HG03342 (cell line): ENCODE data around the gene KCNJ1.

Experiments used
- ATAC-seq: cut with Tn5 transposase; IDR thresholded peaks from one replicate; pipeline ENCODE4 v1.9.1; 2021; ENCODE audit warnings: mild to moderate bottlenecking, moderate library complexity; ENCODE audit not compliant: unreplicated experiment

The KCNJ1 gene

GRCh38 chr11:128854841-128855240 lies 12.3 kb downstream of the KCNJ1 start:
- no peak for ATAC-seq

GRCh38 chr11:128853559-128853958 lies 13.5 kb downstream of the KCNJ1 start:
- ATAC-seq, result no peak

GRCh38 chr11:128852327-128853023 lies 14.6 kb downstream of the KCNJ1 start:
- no peak for ATAC-seq

GRCh38 chr11:128848815-128849455 lies 18.2 kb downstream of the KCNJ1 start:
- ATAC-seq, result peak; percentile 88

GRCh38 chr11:128846985-128847384 lies 20.1 kb downstream of the KCNJ1 start:
- ATAC-seq, result no peak

- ATAC-seq, result no peak
These were observed 21.7 kb downstream of the KCNJ1 start for GRCh38 chr11:128845334-128845780.

GRCh38 chr11:128843198-128843785 lies 23.8 kb downstream of the KCNJ1 start:
- ATAC-seq, result no peak

- peak; percentile 58 for ATAC-seq
These were observed 25.5 kb downstream of the KCNJ1 start for GRCh38 chr11:128841461-128842072.

- ATAC-seq, result no peak
These were observed 26.3 kb downstream of the KCNJ1 start for GRCh38 chr11:128840783-128841182.

- ATAC-seq, result no peak
These were observed 27.0 kb downstream of the KCNJ1 start for GRCh38 chr11:128840137-128840536.

- ATAC-seq, result no peak
These were observed 28.0 kb downstream of the KCNJ1 start for GRCh38 chr11:128839081-128839480.

- no peak for ATAC-seq
These were observed 29.5 kb downstream of the KCNJ1 start for GRCh38 chr11:128837627-128838026.

- no peak for ATAC-seq
These were observed 31.2 kb downstream of the KCNJ1 start for GRCh38 chr11:128835741-128836430.

- no peak for ATAC-seq
These were observed 32.9 kb downstream of the KCNJ1 start for GRCh38 chr11:128834157-128834556.

- peak; percentile 48 for ATAC-seq
These were observed 35.0 kb downstream of the KCNJ1 start for GRCh38 chr11:128832121-128832497.

GRCh38 chr11:128831174-128832120 lies 35.6 kb downstream of the KCNJ1 start:
- ATAC-seq, result peak; percentile 82

GRCh38 chr11:128830290-128831173 lies 36.6 kb downstream of the KCNJ1 start:
- peak; percentile 31 for ATAC-seq

- ATAC-seq, result no peak
These were observed 38.7 kb downstream of the KCNJ1 start for GRCh38 chr11:128828350-128828749.
